Embryonic facial prominence (tissue), 1 donor: Measurements from ENCODE around the gene RNF19B.
"Not testable (repeated sequence)": the region's sequence is repeated elsewhere in the genome, so short reads cannot be mapped to it uniquely, and the experiment has no call there.

ENCODE experiments used
- DNase-seq: peaks from one replicate; pipeline ENCODE4 v3.0.0-alpha.2; 2016; ENCODE audit errors: extremely low spot score

The RNF19B gene

DNA sequence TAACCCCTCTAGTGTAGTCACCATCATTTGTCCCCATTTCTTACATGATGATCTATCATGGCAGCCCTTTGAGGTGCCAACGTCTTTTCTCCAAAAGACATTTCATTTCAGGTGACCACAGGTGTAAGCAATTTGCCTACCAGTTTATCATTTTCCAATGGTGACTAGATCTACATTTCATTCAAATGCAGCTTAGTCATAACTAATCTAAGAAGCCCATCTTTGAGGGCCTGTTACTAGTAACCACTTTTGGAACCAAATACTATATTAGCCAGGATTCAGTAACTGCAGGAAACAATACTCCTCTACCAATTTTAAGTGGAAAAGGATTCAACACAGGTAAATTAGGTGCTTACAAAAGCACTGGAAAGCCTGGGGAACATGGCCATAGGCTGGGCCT is 32.8 kb downstream of the RNF19B start:
- no peak for DNase-seq

DNA sequence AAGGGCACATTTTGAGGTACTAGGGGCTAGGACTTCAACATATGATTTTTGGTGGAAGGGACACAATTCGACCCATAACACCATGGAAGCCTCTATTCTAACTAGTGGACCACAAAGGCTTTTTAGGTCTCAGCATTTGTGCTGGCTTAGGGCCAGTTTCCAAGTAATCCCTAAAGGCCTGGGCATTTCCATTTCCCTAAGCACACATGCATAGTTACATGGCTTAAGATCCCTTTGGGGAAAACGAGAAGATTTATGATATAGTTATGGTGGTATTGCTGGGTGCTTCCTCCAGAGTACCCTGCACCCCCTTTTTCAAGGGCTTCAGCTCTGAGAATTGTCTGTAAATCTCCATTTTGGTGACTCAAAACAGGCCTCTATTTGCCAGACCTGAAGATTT is 35.2 kb downstream of the RNF19B start:
- no peak for DNase-seq

DNA sequence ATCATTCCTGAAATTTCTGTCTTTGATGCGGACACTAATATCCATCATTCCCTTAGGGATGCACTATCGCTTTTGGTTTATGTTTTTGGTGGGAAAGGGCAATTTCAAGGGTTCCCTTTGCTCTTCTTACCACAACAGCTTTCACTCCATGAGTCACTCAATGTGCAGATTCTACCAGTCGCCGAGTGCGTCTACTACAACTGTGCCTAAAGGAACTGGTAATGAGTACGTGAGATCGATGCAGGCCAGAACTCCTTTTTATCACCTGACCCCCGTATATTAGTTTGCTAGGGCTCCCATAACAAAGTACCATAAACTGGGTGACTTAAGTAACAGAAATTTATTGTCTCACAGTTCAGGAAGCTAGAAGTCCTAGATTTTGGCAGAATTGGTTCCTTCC is 35.9 kb downstream of the RNF19B start:
- no peak for DNase-seq

DNA sequence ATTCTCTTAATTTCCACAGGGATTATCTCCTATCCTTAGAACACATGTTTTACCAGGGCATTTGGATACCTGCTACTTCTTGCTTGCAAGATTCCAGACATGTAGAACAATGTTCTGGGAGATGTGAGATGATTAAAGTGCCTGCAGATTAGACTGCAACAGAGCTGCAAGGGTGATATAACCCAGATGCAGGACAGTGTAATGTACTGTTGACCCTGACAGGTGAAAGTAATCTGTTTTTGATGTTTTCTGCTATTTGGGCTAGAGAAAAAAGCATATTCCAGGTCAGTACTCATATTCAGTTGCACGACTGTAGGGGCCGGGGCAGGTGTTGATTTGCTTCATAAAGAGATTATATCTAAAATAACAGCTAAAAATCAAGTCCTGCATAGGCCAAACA is 36.3 kb downstream of the RNF19B start:
- DNase-seq, result no peak

DNA sequence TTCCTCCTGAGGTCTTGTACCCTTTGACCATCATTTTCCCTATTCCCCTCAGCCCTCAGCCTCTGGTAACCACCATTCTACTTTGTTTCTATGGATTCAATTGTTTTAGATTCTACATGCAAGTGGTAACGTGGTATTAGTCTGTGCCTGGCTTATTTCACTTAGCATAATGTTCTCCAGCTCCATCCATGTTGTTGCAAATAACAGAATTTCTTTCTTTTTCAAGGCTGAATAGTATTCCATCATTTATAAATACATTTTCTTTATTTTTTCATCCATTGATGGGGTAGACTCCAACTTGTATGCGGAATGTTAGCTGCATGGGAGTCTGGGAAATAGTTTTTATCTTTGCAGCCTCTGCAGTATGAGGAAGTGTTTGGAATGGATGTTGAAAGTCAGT is 37.2 kb downstream of the RNF19B start:
- no peak for DNase-seq

DNA sequence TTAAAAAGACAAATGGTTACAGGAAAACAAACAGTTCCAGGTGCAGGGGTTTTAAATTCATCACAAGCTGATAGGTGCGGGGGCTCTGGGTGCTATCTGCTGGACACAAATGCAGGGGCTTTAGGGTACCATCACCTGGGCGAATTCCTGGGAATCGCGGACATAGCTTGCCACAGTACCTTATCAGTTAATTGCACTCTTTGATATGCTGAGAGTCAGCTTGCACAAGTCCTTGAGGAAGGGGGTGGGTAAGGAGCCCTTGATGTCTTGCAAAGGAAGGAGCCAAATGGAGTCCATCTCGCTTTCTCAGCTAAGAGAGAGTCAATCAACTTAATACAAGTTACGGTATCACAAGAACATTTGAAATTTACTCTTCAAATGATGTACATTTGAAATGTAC is 38.0 kb downstream of the RNF19B start:
- DNase-seq, result no peak

DNA sequence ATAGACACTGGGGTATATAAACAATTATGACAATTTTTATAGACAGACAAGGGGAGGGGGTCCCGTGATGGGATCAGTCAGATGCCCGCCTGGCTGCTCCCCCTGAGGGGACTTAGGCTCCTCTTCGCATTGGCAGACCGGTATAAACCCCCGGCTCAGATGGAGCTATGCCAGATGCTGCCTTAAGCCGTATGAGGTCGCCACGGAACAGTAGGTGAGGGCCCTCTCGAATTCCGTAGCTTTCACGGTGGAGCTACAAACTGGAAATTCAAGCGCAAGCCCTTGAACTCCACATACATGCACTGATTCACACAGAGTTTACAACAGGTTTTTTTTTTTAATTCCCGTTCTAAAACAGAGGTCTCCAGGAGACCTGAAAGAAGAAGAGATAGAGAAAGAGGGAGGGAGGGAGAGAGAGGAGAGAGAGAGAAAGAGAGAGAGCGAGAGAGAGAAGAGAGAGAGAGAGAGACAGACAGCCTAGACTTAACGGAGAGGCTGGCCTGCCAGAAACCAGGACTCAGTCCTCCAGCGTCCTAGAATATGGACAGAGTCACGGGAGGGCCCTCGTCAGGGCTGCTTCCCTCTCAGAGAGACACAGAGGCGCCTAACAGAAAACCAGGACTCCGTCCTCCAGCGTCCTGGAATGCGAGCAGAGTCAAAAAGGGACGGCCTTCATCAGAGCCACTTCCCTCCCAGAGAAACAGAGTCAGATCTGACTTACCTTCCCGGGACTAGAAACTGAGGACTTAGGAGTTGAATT is 39.0 kb downstream of the RNF19B start:
- DNase-seq, result no peak

DNA sequence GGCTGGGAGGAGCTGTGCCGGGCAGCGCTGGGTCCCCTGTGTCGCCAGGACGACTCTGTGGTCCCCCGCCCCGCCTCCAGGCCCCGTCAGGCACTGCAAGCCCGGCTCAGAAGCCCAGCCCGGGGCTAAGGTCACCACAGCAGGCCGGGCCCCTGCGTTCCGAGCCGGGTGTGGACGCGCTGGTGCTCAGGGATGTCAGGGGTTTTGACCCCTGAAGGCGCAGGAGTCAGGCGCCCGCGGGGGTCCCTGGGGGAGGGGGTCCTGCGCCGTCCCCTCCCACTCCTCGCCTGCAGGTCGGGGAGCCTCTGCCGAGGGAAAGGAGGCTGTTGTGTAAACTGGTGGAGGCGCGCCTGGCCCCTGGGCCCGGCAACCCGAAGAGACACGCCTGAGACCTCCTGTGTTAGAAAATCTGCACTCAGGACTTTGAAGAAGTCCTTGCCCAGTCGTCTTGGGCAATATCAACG is 39.7 kb downstream of the RNF19B start:
- DNase-seq, result no peak

DNA sequence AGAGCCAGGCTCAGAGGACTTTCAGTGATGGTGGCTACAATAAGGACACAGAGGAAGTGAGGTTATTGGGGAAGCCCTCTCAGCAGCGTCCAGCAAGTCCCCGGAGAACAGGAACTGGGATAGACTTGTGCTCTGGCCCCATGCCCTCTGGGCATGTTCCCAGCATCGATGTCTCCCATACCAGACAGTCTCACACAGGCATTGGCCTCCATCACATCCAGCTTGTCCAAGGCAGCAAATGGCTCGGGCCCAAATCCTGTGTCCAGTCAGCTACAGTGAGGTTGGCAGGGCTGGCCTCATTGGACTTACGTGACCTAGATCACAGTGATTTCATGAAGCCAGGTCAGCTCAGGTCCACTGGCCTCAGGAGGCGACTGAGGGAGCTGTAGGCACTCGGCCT is 43.8 kb downstream of the RNF19B start:
- DNase-seq, result no peak

DNA sequence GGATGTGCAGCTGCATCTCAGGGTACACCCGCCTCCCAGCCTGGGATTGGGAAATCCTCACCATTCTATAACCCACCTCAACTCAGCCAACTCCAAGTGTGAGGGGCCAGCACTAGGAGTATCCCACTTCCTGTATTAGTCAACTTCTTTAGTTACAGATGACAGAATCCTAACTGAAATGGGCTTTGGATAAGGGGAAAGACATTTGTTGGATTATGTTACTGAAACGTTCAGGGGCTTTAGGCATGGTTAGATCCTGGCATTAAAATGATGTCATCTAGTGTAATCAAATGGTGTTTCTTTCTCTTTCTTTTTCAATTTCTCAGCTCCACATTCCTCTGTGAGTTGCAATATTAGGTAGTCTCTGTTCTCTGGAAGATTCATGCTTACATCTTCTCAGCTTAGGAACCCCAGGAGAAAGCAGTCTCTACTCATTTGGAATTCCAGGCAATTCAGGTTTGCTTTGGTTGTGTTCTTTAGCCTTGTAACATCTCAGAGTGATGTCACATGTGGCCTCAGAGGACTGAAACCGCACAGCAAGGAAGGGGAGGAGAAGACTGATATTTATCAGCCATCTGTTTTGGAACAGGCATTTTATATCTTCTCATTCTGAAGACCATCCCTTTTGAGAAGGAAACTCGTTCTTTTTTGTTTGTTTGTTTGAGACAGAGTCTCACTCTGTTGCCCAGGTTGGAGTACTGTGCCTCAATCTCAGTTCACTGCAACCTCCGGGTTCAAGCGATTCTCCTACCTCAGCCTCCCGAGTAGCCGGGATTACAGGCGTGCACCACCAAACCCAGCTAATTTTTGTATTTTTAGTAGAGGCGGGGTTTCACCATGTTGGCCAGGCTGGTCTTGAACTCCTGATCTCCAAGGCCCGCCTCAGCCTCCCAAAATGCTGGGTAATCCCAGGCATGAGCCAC is 44.5 kb downstream of the RNF19B start:
- no peak for DNase-seq

DNA sequence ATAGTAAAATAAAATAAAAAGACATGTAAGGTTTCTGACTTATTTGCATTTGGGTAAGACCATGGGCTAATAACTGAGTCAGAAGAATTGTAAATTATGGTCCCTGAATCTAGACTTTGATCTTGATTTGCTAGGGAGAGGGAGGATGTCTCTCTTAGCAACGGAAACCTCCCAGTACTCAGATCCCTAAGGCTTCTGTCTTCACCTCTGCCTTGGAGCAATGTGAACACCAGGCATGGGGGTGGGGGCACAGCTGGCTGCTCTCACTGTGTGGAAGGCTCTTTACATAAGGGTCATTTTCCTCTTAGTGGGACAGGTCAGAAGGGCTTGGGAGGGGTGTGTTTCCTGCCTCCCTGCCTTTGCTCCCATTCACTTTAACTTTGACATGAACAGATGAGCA is 46.4 kb downstream of the RNF19B start:
- no peak for DNase-seq

DNA sequence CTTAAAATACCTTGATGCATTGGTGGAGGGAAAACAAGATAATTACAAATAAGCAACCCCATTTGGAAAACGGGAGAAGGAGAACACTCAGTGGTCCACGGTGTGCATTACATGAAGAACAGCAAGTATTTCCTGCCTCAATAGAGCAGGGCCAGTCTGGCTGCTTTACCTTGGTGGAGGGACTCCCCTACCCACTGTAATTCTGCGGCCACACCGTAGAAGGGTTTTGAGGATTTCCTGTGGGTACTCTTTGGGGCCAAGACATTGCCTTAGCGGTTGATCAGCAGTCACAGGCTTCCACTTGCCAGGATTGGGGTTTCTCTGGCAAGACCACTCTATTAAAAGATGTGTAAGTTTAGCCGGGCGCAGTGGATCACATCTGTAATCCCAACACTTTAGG is 47.1 kb downstream of the RNF19B start:
- DNase-seq, result no peak

DNA sequence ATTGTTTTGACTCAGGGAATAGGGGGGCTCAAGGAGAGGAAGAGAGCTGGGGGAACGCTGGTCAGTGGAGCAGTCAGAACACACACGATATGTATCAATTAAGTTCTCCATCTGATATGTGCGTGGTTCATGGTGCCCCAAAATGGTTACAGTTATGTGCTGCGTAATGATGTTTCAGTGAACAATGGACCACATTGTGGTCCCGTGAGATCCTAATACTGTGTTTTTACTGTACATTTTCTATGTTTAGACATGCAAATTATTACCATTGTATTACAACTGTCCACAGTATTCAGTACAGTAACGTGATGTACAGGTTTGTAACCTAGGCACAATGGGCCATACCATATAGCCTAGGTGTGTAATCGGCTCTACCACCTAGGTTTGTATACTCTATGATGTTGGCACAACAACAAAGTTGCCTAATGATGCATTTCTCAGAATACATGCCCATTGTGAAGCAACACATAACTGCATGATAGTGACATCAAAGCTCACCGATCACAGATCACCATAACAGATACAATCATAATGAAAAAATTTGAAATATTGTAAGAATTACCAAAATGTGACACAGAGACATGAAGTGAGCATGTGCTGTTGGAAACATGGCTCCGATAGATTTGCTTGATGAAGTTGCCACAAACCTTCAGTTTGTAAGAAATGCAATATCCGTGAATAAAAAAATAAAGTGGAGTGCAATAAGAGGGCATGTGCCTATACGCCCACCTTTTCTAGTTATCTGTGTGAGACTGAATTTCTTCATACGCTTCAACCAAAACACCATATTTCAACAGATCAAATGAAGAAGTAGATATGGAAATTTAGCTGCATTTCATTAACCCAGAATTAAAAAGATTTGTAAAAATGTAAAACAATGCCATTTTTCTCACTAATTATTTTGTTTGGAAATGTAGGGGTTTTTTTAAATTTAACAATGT is 48.6 kb downstream of the RNF19B start:
- DNase-seq, result no peak

DNA sequence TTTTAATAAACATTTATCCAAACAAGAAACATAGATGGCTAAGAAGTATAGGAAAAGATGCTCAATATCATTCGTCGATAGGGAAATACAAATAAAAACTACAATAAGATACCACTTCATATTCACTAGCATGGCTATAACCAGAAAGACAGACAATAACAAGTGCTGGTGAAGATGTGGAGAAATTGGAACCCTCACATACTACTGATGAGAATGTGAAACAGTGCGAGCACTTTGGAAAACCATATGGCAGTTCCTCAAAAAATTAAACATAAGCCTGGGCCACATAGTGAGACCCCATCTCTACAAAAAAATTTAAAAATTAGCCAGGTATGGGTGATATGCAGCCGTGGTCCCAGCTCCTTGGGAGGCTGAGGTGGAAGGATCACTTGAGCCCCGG is 54.3 kb downstream of the RNF19B start:
- no peak for DNase-seq

DNA sequence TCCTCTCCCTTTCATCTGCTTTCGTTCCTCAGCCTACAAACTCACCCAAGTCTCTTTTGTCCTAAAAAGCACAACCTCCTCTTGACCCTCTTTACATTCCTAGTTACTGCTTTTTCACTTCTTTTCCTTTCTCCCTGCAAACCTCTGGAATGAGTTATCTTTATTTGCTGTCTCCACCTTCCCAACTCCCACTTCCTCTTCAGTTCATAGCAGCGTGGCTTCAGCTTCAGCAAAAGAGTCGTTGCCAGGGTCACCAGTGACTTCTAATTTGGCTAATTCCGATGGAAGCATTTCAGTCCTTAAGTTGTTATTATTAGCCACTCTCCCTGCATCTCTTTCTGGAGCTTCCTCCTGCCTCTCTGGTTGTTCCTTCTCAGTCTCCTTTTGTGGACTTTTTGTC is 57.2 kb downstream of the RNF19B start:
- no peak for DNase-seq

DNA sequence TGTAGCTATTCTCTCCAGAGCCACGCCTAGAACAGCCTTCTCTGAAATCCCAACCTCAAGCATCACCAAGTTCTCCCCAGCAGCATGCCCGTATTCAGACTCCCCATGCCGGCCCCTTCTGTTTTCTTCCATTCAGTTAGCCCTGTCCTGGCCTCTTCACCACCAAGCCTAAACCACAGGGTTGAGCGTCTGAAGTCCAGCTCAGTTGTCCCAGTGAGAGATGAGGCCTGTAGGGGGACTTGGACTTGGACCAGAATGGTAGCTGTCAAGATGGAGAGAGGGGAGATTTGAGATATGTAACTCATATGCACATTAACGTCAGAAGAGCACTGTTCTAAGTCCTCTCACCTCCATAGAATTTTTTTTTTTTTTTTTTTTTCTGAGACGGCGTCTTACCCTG is 58.0 kb downstream of the RNF19B start:
- no peak for DNase-seq

DNA sequence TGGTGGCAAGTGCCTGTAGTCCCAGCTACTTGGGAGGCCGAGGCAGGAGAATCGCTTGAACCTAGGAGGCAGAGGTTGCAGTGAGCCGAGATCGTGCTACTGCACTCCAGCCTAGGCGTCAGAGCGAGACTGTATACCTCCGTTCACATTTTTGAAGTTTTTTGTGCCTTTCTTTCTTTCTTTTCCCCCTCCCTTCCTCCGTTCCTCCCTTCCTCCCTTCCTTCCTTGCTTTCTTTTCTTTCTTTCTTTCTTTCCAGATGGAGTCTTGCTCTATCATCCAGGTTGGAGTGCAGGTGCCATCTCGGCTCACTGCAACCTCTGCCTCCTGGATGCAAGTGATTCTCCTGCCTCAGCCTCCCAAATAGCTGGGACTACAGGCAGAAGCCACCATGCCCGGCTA is 59.0 kb downstream of the RNF19B start:
- not testable (repeated sequence) for DNase-seq

DNA sequence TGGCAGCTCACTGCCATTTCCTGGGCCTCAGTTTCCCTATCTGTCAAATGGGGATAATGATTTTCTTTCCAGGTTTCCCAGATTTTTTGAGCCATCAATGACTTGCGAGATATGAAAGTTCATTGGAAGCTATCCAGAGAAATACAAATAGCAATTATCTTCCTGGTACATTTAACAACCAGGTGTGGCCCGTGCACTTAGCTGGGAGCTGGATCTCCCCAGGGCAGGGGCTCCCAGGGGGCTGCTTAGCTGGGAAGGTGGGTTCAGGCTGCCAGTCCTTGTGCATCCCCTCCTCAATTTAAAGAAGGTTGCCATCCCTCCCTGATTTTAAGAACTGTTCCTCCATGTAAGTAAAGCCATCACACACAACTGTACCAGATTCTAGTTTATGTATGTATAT is 59.8 kb downstream of the RNF19B start:
- DNase-seq, result no peak

DNA sequence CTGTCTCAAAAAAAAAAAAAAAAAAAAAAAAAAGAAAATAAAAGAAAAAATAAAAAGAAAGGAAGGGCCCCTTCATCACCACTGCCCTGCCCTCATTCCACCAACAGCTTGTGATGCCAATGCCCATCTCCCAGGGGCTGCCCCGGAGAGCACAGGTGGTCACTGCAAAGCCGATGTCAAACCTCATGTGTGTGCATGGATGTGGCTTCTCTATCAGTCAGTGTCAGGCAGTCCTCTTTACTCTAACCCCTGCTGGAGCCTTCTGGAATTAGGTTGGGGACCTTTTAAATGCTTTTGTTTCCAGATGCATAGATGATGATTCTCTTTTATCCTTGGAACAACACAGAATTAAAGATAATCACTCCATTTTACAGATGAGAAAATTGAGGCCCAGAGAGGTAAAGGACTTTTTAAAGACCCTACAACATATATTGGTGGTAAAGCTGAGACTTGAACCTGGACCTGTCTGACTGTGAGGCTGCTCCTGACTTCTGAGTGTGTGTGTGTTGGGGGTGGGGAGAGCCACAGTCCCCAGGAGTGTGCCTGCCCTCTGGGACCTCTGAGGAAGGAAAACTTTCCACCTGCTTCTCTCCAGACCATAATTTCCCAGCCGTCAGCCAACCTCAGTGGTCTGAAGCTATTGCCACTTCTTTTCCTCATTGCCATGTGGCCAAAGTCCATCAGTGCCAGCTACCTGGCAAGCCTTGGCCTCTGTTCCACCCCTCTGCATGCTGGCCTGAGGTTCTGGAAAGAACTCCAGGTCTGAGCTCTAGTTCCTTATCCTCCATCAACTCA is 60.4 kb downstream of the RNF19B start:
- no peak for DNase-seq

DNA sequence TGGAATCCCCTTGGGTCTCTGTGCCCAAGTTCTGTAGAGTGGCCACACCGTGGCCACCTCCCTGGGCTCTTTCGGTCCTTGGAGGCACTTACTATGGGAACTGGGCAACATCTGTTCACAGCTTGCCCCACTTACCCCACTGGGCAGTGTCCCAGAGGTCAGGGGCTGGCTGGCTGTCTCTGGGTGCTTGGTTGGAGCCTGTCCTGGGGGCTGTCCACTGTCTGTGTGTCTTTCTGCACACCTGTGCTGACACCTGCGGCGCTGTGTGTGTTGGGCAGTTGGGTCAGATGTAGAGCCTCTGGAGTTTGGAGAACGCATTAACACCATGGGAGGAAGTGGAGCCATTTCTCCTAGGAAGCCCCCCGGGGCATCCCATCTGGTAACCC is 62.1 kb downstream of the RNF19B start:
- DNase-seq, result no peak
